UCSD-AML1 (cell line): Measurements from ENCODE around the gene C8G.
A peak's percentile ranks its signal among the peaks of the same experiment; 100 is the strongest.

Source experiments
- DNase-seq: peaks from one replicate; lab custom pipeline; 2025; ENCODE audit not compliant: unreplicated experiment; lab: John Stamatoyannopoulos, UW

The C8G gene

GRCh38 chr9:136940526-136941230 is 4.4 kb upstream of the C8G start:
- DNase-seq, result no peak

GRCh38 chr9:136941231-136942111 is 3.6 kb upstream of the C8G start:
- no peak for DNase-seq

- DNase-seq, result no peak
These were observed 2.7 kb upstream of the C8G start for GRCh38 chr9:136942112-136942880.

DNA sequence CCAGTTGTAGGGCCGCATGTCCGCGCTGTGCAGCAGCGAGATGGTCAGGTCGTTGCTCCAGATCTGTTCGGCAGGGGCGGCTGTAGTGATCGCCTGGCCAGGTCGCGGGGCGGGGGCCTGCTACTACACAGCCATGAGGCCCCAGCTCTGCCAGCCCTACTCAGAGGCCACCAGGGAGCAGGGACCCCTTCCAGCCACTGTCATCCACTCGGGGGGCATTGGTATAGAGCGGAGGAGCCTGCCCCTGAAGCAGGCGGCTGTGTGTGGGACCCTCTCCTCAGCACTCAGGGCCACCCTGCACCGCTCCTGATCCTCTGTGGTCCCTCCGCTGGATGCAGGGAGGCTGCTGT is 2.2 kb upstream of the C8G start:
- DNase-seq, result no peak

DNA sequence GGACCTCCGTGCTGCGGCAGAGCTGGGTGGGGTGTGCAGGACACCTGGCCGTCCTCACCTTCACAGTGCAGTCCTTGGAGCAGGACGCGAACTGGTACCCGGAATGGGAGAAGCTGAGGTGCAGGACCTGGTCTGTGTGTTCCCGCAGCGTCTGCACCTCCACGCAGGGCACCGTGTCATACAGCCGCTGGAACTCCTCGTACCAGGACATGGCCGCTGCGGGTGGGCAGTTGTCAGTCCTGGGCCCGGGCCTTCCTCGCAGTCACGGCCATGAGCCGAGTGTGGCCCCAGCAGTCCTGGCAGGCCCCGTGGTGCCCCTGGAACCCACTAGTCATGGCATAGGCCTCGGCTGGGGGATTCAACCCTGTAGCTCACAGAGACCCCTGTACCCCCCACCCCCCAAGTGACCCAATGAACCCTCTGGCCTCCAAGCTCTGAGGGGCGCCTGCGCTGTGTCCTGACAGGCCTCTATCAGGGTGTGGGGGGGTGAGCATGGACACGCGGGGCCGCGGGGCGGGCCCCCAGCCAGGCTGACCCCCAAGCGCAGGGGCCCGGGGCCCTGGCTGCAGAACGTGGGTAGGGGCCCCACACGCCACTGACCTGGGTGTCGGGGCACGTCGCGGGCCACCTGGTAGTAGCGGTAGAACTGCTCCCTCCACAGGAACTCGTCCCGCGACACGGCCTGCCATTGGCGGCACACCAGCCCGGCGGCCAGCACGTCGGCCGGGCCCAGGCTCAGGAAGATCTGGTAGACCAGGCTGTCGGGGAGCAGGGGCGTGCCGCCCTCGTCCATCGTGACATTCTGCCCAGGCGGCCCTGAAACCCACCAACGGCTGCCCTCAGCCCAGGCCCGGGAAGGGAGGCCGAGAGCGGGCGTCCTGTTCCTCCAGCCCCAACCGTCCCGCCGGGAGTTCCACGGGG is 1.5 kb upstream of the C8G start:
- DNase-seq, result peak; percentile 61

DNA sequence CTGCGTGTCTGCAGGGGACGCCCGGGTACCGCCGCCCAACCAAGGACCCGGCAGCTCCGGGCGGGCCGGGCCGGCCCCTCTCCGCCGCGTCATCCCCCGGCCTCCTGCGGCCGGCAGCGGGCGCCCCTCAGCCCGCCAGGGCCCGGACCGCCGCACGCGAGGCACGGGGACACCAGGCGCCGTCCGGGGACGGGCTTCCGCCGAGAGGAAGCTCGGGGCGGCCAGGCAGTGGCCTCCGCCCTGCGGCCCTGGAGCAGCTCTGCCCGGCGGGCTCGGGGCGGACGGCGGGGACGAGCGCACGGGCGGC is 878 bp upstream of the C8G start:
- peak; percentile 80 for DNase-seq

- no peak for DNase-seq
These were observed 537 bp downstream of the C8G start for GRCh38 chr9:136945333-136946227.

GRCh38 chr9:136946228-136947027 is 1.4 kb downstream of the C8G start:
- DNase-seq, result no peak

GRCh38 chr9:136947028-136947891 is 2.2 kb downstream of the C8G start:
- DNase-seq, result no peak

- DNase-seq, result peak; percentile 63
These were observed 3.0 kb downstream of the C8G start for GRCh38 chr9:136947955-136948510.

GRCh38 chr9:136949239-136949816 is 4.3 kb downstream of the C8G start:
- no peak for DNase-seq

DNA sequence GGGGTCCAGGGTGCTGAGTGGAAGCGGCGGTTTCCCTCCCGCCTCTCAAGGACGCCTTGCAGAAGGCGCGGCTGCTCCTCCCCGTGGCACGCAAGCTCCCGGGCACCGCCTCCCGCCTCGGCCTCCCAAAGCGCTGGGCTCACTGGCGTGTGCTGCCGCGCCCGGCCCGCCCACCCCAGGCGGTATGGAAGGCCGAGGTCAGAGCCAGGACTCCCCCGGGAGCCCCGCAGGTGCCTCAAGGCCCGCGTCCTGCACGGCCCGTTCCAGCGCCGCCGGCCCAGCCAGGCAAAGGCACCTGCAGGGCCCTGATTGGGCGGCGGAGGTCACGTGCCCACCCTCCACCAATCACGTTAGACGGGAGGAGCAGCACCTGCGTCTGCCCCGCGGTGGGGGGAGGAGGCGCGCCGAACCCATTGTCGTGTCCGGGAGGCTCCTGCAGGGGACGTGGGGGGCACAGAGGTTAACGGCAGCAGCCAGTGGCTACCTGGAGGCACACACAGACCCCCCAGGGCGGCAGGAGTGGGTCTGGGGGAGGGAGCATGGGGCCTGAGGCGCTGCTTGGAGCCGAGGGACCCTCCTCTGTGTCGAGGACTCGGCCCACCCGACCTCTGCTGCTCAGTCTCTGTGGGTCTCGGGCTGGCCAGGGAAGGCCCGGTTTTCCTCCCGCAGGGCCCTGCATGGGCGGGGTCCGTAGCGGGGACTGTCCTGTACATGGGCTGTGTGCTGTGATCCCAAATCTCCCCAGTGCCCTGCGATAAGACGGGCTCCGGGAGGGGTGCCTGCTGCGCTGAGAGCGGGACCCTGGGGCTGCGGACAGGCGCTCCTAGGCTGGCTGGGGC is 5.0 kb downstream of the C8G start:
- DNase-seq, result peak; percentile 90

DNA sequence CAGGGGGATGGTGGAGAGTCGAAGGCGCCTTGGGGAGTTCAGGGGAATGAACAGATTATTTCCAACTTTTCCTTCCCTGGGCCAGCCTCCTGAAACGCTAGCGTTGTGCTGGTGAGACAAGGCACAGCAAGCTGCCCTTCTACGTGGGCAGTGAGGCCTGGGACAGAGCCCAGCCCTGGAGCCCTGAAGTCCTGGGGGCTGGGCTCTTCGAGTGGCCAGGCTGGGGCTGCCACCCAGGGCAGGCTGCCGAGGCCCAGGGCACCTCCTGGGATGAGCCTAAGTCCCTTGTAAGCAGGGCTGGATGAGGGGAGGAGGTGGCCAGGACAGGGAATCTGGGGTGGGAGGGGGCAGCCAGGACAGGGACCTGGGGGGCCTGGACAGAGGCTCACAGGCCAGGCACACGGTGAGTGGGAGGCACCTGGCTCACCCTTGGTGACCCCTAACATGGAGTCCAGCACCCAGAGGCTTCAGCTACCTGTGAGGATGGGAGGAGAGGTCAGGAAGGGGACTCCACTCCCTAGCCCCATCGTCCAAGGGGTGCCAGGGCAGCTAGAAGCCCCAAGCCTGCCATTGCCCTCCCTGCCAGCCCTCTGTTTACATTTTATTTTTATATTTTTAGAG is 5.7 kb downstream of the C8G start:
- DNase-seq, result no peak

DNA sequence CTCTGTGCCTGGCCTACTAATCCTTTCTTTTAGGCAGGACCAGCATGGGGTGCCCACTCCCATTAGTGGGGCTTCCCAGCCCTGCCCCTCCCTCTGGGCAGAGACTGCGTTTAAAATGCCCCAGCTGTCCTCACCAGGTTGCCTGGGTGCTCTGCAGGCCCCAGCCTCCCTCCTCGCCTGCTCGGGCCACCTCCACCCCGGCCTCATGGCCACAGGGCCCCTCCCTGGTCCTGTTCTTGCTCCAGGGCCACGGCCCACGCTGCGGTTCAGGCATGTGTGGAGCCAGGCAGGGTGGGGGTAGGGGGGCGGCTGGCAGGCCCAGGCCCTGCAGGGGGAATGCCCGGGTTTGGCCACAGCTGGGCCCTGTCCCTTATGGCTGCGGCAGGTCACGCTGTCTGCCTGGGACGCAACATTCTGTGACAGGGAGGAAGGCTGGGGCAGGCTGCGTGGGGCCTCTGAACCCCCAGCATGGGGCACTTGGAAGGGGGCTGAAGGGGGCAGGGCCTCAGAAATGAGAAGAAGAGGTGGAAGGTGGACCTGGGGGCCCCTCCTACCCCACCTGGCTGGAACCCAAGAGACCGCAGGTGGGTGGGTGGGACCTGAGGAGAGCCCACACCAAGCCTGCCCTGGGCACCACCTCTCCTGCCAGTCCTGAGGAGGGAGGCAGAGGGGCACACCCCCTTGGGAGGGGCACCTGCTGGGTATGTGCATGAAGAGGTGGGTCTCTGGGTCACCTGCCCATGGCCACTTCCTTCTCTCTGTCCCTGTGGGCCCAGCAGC is 6.7 kb downstream of the C8G start, which contains the start of gene LCN12:
LCN12 (plus strand) TSS at position 733 of the 780 bp plus-strand sequence. CDS start 55 bp downstream, outside the sequence.
- DNase-seq, result no peak

- no peak for DNase-seq
These were observed 7.3 kb downstream of the C8G start for GRCh38 chr9:136952321-136952850.
